AG04450 (cell line): ENCODE measurements around the gene INSRR. TPM values are rescaled to one million over a fixed set of nuclear protein-coding genes. Genes with fewer than 3 reads are reported as not detected.

Experiments used
- CTCF ChIA-PET: fragments of 300-600, 350-600 bp; formaldehyde crosslinking; extraction: SDS; loops from one replicate; lab custom pipeline; 2022; ENCODE audit warnings: antibody characterized with exemption, inconsistent platforms; lab: Charles Lee
- POLR2A ChIA-PET: fragments of 350-600 bp; formaldehyde crosslinking; extraction: SDS; loops from one replicate; lab custom pipeline; 2021; ENCODE audit warnings: antibody characterized with exemption, inconsistent platforms; lab: Yijun Ruan, JAX
- DNase-seq: peaks from one replicate; pipeline ENCODE4 v3.0.0-alpha.2; 2011; ENCODE audit warnings: low read depth, low spot score
- H3K27ac ChIP-seq: one replicate; pipeline ENCODE4 v1.5.1; 2012; ENCODE audit warnings: low read depth, low read length, control low read depth
- H3K27me3 ChIP-seq: one replicate; pipeline ENCODE4 v1.6.0; 2012; ENCODE audit warnings: low read length; ENCODE audit not compliant: control insufficient read depth, insufficient read depth
- H3K4me3 ChIP-seq: 2 replicates; pipeline ENCODE4 v1.5.1; 2011; ENCODE audit warnings: mild to moderate bottlenecking, low read depth, low read length, control low read depth
- H3K9me3 ChIP-seq: 2 replicates; pipeline ENCODE4 v1.5.1; 2012; ENCODE audit warnings: low read length; ENCODE audit not compliant: control insufficient read depth, insufficient read depth
- CTCF ChIP-seq: IDR thresholded peaks from 2 replicates; pipeline ENCODE4 v1.5.1; 2011; ENCODE audit warnings: low read depth, low read length, control low read depth, inconsistent platforms
- polyA plus RNA-seq: library from polyadenylated mRNA; depleted of rRNA; stranded (reverse); fragments of >200 nt; gene quantifications from 2 replicates; pipeline ENCODE4 v1.2.3, GENCODE V29; 2011

The INSRR gene
- polyA plus RNA-seq, 1 experiment: not detected

- no peak for TF ChIP-seq CTCF
- H3K4me3 ChIP-seq: no peak overlapping the region
- H3K27ac ChIP-seq: no peak overlapping the region
- DNase-seq: no peak
- H3K9me3 ChIP-seq: no peaks in the 10 kb centered on the region
- CTCF ChIA-PET: interaction anchor here (0.8 to 10.5 kb wide), 4 partner anchors 36 to 125 kb away, joined by 3 to 108 read pairs (median 6); partner anchors contain the start of gene PEAR1
- POLR2A ChIA-PET: no interaction called here
- no peaks in the 10 kb centered on the region for H3K27me3 ChIP-seq
Observed at GRCh38 chr1:156802421-156802935, 56.4 kb downstream of the INSRR start.

- H3K9me3 ChIP-seq: no peaks in the 10 kb centered on the region
- peak overlapping the region; percentile 21 for H3K27ac ChIP-seq
- no peak overlapping the region for H3K4me3 ChIP-seq
- no peaks in the 10 kb centered on the region for H3K27me3 ChIP-seq
- CTCF ChIA-PET: interaction anchor here (1.3 to 10.5 kb wide), 5 partner anchors 21 to 90 kb away, joined by 3 to 108 read pairs (median 9); partner anchors contain the start of genes INSRR, NTRK1 and PEAR1
- TF ChIP-seq CTCF: peak; percentile 35
- no peak for DNase-seq
- POLR2A ChIA-PET: interaction anchor here (1.4 to 1.6 kb wide), 2 partner anchors 34 to 73 kb away, joined by 3 to 5 read pairs; partner anchors contain the start of genes METTL25B and PRCC
Observed at GRCh38 chr1:156801409-156802121, 57.4 kb downstream of the INSRR start.

- Histone ChIP-seq H3K27ac (no peak overlapping the region), H3K27me3 (no peaks in the 10 kb centered on the region), H3K4me3 (no peak overlapping the region), H3K9me3 (no peaks in the 10 kb centered on the region)
- CTCF ChIA-PET: interaction anchor here (0.7 to 10.5 kb wide), 19 partner anchors 10 to 130 kb away, joined by 3 to 108 read pairs (median 9); partner anchors contain the start of genes INSRR, LRRC71, METTL25B and MRPL24
- peak; percentile 26 for DNase-seq
- peak; percentile 94 for TF ChIP-seq CTCF
- POLR2A ChIA-PET: interaction anchor here (0.8 kb wide), 1 partner anchor 30 kb away, joined by 3 read pairs; the partner anchor contains the start of gene PRCC
Observed at GRCh38 chr1:156797212-156797871, 61.6 kb downstream of the INSRR start.

- no peak for TF ChIP-seq CTCF
- ChIA-PET CTCF (interaction anchor here (0.7 to 10.5 kb wide), 18 partner anchors 9 to 131 kb away, joined by 3 to 108 read pairs (median 10); partner anchors contain the start of genes INSRR, LRRC71, METTL25B and NTRK1), POLR2A (no interaction called here)
- Histone ChIP-seq H3K9me3 (no peaks in the 10 kb centered on the region), H3K27ac (no peak overlapping the region), H3K27me3 (no peaks in the 10 kb centered on the region), H3K4me3 (no peak overlapping the region)
- no peak for DNase-seq
Observed at GRCh38 chr1:156796340-156797097, 62.4 kb downstream of the INSRR start.
